Femur (tissue), 1 donor: ENCODE measurements around the gene PBX4.

Experiments used
- DNase-seq: peaks from one replicate; pipeline ENCODE4 v3.0.0-alpha.2; 2017

Gene PBX4

GRCh38 chr19:19587771-19588170 lies 30.7 kb downstream of the PBX4 start:
- no peak for DNase-seq

GRCh38 chr19:19584356-19584755 lies 34.1 kb downstream of the PBX4 start:
- DNase-seq, result no peak

GRCh38 chr19:19582471-19582870 lies 36.0 kb downstream of the PBX4 start:
- no peak for DNase-seq

- no peak for DNase-seq
These were observed 37.1 kb downstream of the PBX4 start for GRCh38 chr19:19581391-19581790.

- no peak for DNase-seq
These were observed 38.1 kb downstream of the PBX4 start for GRCh38 chr19:19580418-19580817.

- DNase-seq, result no peak
These were observed 38.7 kb downstream of the PBX4 start for GRCh38 chr19:19579533-19580361.

- DNase-seq, result no peak
These were observed 40.2 kb downstream of the PBX4 start for GRCh38 chr19:19578252-19578651.

GRCh38 chr19:19575411-19575810 lies 43.1 kb downstream of the PBX4 start:
- no peak for DNase-seq

GRCh38 chr19:19571071-19571786 lies 47.3 kb downstream of the PBX4 start:
- DNase-seq, result no peak

GRCh38 chr19:19570571-19570970 lies 47.9 kb downstream of the PBX4 start:
- DNase-seq, result no peak

- DNase-seq, result no peak
These were observed 49.4 kb downstream of the PBX4 start for GRCh38 chr19:19568802-19569756.

- no peak for DNase-seq
These were observed 51.1 kb downstream of the PBX4 start for GRCh38 chr19:19567391-19567790.

GRCh38 chr19:19566306-19566705 lies 52.2 kb downstream of the PBX4 start:
- DNase-seq, result no peak

- no peak for DNase-seq
These were observed 55.1 kb downstream of the PBX4 start for GRCh38 chr19:19563348-19563848.

- DNase-seq, result no peak
These were observed 55.7 kb downstream of the PBX4 start for GRCh38 chr19:19562665-19563347.

- DNase-seq, result no peak
These were observed 56.4 kb downstream of the PBX4 start for GRCh38 chr19:19561946-19562664.

GRCh38 chr19:19559931-19560330 lies 58.6 kb downstream of the PBX4 start:
- no peak for DNase-seq

GRCh38 chr19:19558636-19559035 lies 59.9 kb downstream of the PBX4 start:
- DNase-seq, result no peak

- DNase-seq, result no peak
These were observed 60.4 kb downstream of the PBX4 start for GRCh38 chr19:19558055-19558454.

- DNase-seq, result no peak
These were observed 64.1 kb downstream of the PBX4 start for GRCh38 chr19:19554074-19555023.
